Spleen (tissue), 11 donors: ENCODE data around the gene SLC23A2. TPM values are rescaled to one million over a fixed set of nuclear protein-coding genes. Genes with fewer than 3 reads are reported as not detected.
"Not testable (repeated sequence)": the region's sequence is repeated elsewhere in the genome, so short reads cannot be mapped to it uniquely, and the experiment has no call there.

Source experiments
- DNase-seq: peaks from one replicate; pipeline ENCODE4 v3.0.0-alpha.2; 2020
- H3K27ac ChIP-seq, 8 donors: fragments of 200-600 bp; sonication (generic) in 7 of 8; 1 replicate in 4 of 8; 2 replicates in 4 of 8; pipeline versions ENCODE4 v1.5.0 to v1.8.0; 2016 to 2021; ENCODE audit warnings: inconsistent platforms in 4 of 8, mild to moderate bottlenecking in 4 of 8, moderate library complexity in 1 of 8
- H3K27me3 ChIP-seq, 7 donors: fragments of 200-600 bp; sonication (generic) in 6 of 7; replicated peaks in 1 of 7; 1 replicate in 4 of 7; 2 replicates in 3 of 7; pipeline versions ENCODE4 v1.5.0 to v1.8.0; 2016 to 2021; ENCODE audit warnings: inconsistent platforms in 3 of 7, mild to moderate bottlenecking in 1 of 7
- H3K36me3 ChIP-seq, 6 donors: fragments of 200-600 bp; sonication (generic) in 5 of 6; 1 replicate in 4 of 6; 2 replicates in 2 of 6; pipeline versions ENCODE4 v1.5.0 to v1.8.0; 2016 to 2021; ENCODE audit warnings: inconsistent platforms in 2 of 6
- H3K4me1 ChIP-seq, 6 donors: fragments of 200-600 bp; sonication (generic) in 5 of 6; 1 replicate in 3 of 6; 2 replicates in 3 of 6; pipeline versions ENCODE4 v1.5.0 to v1.8.0; 2016 to 2021; ENCODE audit warnings: inconsistent platforms in 3 of 6
- H3K4me3 ChIP-seq, 8 donors: fragments of 200-600 bp; sonication (generic) in 7 of 8; 1 replicate in 4 of 8; 2 replicates in 4 of 8; pipeline versions ENCODE4 v1.5.0 to v1.8.0; 2016 to 2021; ENCODE audit warnings: inconsistent platforms in 4 of 8, mild to moderate bottlenecking in 4 of 8, moderate library complexity in 2 of 8
- H3K9me3 ChIP-seq, 8 donors: fragments of 200-600 bp; sonication (generic) in 7 of 8; 1 replicate in 4 of 8; 2 replicates in 4 of 8; pipeline versions ENCODE4 v1.5.0 to v1.8.0; 2016 to 2021; ENCODE audit warnings: inconsistent platforms in 4 of 8
- POLR2A ChIP-seq, 3 donors: fragments of 450-650 bp; IDR thresholded peaks; one replicate each; pipeline ENCODE4 v1.5.1; 2017; ENCODE audit warnings: antibody characterized with exemption in 3 of 3, mild to moderate bottlenecking in 1 of 3
- POLR2AphosphoS5 ChIP-seq, 3 donors: sonication (generic); formaldehyde crosslinking; IDR thresholded peaks; one replicate each; pipeline ENCODE4 v1.5.1; 2017; ENCODE audit warnings: antibody characterized with exemption in 3 of 3
- WGBS, 5 donors: extraction: QIAGEN DNeasy Blood & Tissue Kit in 3 of 5; methylation state at CpG; one replicate each; pipeline versions ENCODE4 v1.1.5 to v1.1.7; 2013 to 2018; 5-methylcytosine and 5-hydroxymethylcytosine counted together
- intact Hi-C: fragments of 100-400 bp; cut with DNase I; formaldehyde crosslinking; loops from one replicate; pipeline ENCODE4 v1.15.0; 2023; ENCODE audit warnings: low total_unique reads
- polyA plus RNA-seq, 3 donors: library from polyadenylated mRNA; stranded (reverse); fragments of 200-250 nt; gene quantifications; one replicate each; pipeline ENCODE4 v1.2.1, GENCODE V29; 2013
- total RNA-seq, 7 donors: library from RNA; depleted of rRNA in 3 of 7; stranded (reverse); fragments of >200 nt in 3 of 7; fragmentation: NEBNext Ultra II Directional in 4 of 7; extraction: Animal tissue kit (Norgen Biotek cat#: 25700) in 4 of 7; gene quantifications; one replicate each; pipeline versions ENCODE4 v1.1.0 to v1.2.1, GENCODE V29; 2016 to 2021
- TF ChIP-seq, protein P1 (sequence below), 11 experiments: fragments of 200-600 bp in 7 of 11; fragments of 450-650 bp in 4 of 11; sonication (generic) in 4 of 11; IDR thresholded peaks in 8 of 11; conservative IDR thresholded peaks in 3 of 11; 1 replicate in 7 of 11; 2 replicates in 4 of 11; pipeline versions ENCODE4 v1.4.0 to v1.8.0; 2016 to 2021; ENCODE audit warnings: antibody characterized with exemption in 11 of 11, inconsistent platforms in 4 of 11, mild to moderate bottlenecking in 1 of 11
- donor health status: healthy with polysubstance abuse.
- donor health status: DM: no; HTN: no; CAD: no; lungs with moderate emphysema.
- donor health status: DM: no; HTN: no; CAD: no.
- donor health status: Bipolar disorder and iron deficiency.
- donor health status: healthy.
- donor health status: DM: no; HTN: no; CAD: no.
- donor health status: DM: yes; HTN: yes; CAD: no.

Gene SLC23A2
- total and polyA plus RNA-seq, 10 donors = 5.1 to 72.0 (median 45.8) TPM

- intact Hi-C loops = no loop called here
- 94 to 100% (median 98%) methylated on average over 4 of the region's 4 CpGs for WGBS, 5 donors
- no peak for TF ChIP-seq POLR2AphosphoS5 (IDR thresholded peaks at IDR 0.05)
- no peaks in the 10 kb centered on the region for H3K27me3 ChIP-seq
- H3K36me3 ChIP-seq = peaks cover 0 to 6% (median 0%) of the 10 kb centered on the region in 6 donors
- H3K27ac ChIP-seq = no peak overlapping the region
- no peaks in the 10 kb centered on the region for H3K9me3 ChIP-seq
- DNase-seq = no peak
- no peak overlapping the region for H3K4me3 ChIP-seq
- peaks cover 15 to 75% (median 39%) of the 10 kb centered on the region in 6 donors for H3K4me1 ChIP-seq
These were observed 19.0 kb downstream of the SLC23A2 start for GRCh38 chr20:4982281-4982680.

DNA sequence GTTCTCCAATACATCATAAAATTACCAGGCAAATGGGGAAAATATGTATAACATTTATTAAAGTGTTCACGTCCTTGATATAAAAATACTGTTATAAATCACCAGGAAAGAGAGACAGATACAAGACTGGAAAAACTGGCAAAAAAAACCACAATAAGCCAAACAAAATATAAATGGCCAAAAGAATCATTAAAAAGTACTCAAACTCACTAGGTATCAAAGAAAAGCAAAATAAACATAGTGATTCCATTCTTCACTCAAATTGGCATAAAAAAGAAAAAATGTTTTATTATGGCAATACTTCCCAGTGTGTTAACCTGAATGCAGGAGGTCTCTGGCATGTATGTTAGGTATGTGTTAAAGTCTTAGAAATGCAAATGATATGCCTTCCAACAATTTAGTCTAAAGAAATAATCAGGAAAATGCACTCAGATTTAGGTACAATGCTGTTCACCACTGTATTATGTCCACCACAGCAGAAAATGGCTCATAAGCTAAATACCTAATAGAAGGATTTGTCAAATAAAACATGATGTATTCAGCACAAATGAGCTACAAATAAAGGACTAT is 21.4 kb downstream of the SLC23A2 start:
- no peak for TF ChIP-seq POLR2A (IDR thresholded peaks at IDR 0.05)
- TF ChIP-seq, protein P1, sequence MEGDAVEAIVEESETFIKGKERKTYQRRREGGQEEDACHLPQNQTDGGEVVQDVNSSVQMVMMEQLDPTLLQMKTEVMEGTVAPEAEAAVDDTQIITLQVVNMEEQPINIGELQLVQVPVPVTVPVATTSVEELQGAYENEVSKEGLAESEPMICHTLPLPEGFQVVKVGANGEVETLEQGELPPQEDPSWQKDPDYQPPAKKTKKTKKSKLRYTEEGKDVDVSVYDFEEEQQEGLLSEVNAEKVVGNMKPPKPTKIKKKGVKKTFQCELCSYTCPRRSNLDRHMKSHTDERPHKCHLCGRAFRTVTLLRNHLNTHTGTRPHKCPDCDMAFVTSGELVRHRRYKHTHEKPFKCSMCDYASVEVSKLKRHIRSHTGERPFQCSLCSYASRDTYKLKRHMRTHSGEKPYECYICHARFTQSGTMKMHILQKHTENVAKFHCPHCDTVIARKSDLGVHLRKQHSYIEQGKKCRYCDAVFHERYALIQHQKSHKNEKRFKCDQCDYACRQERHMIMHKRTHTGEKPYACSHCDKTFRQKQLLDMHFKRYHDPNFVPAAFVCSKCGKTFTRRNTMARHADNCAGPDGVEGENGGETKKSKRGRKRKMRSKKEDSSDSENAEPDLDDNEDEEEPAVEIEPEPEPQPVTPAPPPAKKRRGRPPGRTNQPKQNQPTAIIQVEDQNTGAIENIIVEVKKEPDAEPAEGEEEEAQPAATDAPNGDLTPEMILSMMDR (IDR thresholded peaks at IDR 0.05 in 8 of 11, conservative IDR thresholded peaks at IDR 0.05 in 3 of 11) = no peak
- TF ChIP-seq POLR2AphosphoS5 (IDR thresholded peaks at IDR 0.05) = no peak
- 73 to 91% (median 82%) methylated on average over 1 of the region's 1 CpG for WGBS, 5 donors
- Histone ChIP-seq H3K27me3 (no peaks in the 10 kb centered on the region), H3K36me3 (no peaks in the 10 kb centered on the region), H3K4me3 (no peak overlapping the region), H3K27ac (no peak overlapping the region), H3K9me3 (no peaks in the 10 kb centered on the region), H3K4me1 (peaks cover 10 to 75% (median 29%) of the 10 kb centered on the region in 6 donors)
- DNase-seq = no peak
- intact Hi-C loops = no loop called here

DNA sequence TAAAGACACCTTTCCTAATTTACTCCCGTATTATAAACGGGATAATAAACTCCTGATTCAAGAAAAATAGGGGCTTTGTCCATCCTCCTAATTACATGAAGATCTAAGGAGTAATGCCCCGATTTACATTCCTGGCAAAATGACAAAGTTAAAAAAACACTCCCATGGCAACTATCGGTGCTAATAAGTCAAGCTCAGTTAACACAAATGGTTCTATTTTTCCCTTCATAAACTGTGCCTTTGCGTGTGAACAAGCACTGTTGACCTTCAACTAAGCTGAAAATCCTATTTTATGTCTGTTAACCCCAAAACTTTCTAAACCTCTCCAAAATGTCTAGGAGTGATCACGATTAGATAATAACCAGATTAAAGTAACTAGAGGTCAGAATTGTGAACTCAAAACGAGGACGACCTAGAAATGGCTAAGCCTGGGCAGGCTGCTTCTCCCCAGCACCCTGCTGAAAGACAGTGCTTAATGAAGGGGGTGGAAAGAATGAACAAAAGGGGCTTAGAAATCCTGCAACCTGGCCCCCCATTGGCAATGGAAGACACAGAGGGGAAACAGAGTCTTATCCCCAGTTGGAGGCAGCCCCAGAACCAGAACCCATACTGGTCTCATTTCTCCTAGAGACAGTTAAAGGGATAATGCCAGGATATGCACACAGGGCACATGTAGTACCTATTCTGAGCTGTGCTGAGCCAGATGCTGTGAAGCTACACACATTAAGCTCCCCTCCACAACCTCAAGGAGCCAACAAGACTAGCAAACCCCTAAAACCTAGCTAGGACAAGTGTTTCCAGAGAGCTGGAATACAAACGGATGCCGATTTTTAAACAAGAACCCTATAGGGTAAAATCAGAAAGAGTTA is 23.0 kb downstream of the SLC23A2 start:
- WGBS, 5 donors = 71 to 85% (median 76%) methylated on average over 10 of the region's 10 CpGs
- no peak overlapping the region for H3K4me3 ChIP-seq

DNA sequence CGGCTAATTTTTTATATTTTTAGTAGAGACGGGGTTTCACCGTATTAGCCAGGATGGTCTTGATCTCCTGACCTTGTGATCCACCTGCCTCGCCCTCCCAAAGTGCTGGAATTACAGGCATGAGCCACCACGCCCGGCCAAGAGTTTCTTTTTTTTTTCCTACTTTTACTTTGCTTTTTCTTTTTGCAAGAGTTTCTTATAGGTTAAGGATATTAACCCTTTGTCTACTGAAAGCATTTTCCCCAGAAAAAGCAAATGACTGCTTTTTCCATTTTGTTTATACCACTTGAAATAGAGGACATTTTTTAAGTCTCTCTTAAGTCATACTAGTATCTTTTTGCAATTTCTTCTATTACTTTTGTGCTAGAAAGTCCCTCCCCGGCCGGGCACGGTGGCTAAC is 25.3 kb downstream of the SLC23A2 start:
- peaks cover 32 to 84% (median 52%) of the 10 kb centered on the region in 6 donors for H3K4me1 ChIP-seq
- H3K27ac ChIP-seq = peak overlapping the region in 1 of 8 donors; percentile 11
- H3K9me3 ChIP-seq, intact Hi-C loops, H3K4me3 ChIP-seq, DNase-seq, H3K27me3 ChIP-seq, H3K36me3 ChIP-seq: not testable (repeated sequence)
- WGBS, 5 donors = 75 to 89% (median 85%) methylated on average over 9 of the region's 9 CpGs

More for the DNA sequence above, 23.0 kb downstream of the SLC23A2 start:
- Histone ChIP-seq H3K27ac (no peak overlapping the region), H3K9me3 (no peaks in the 10 kb centered on the region), H3K36me3 (no peaks in the 10 kb centered on the region), H3K27me3 (no peaks in the 10 kb centered on the region), H3K4me1 (peaks cover 20 to 79% (median 40%) of the 10 kb centered on the region in 6 donors)
- no peak for DNase-seq
- intact Hi-C loops = no loop called here
- no peak for TF ChIP-seq POLR2A (IDR thresholded peaks at IDR 0.05)

GRCh38 chr20:4973330-4974097 is 27.8 kb downstream of the SLC23A2 start:
- peaks cover 29 to 66% (median 48%) of the 10 kb centered on the region in 6 donors for H3K4me1 ChIP-seq
- H3K4me3 ChIP-seq = peak overlapping the region in 5 of 8 donors; percentile 6 to 55 (median 23)
- H3K27ac ChIP-seq = peak overlapping the region; percentile 38 to 87 (median 75)
- WGBS, 5 donors = 5 to 19% (median 12%) methylated on average over 11 of the region's 11 CpGs
- H3K36me3 ChIP-seq = peaks cover 0 to 25% (median 21%) of the 10 kb centered on the region in 6 donors
- intact Hi-C loops = no loop called here
- TF ChIP-seq POLR2A (IDR thresholded peaks at IDR 0.05) (no peak), POLR2AphosphoS5 (IDR thresholded peaks at IDR 0.05) (peak in 2 of 3 donors; percentile 65 to 76)
- TF ChIP-seq, protein P1 (IDR thresholded peaks at IDR 0.05 in 8 of 11, conservative IDR thresholded peaks at IDR 0.05 in 3 of 11) = no peak
- peak; percentile 85 for DNase-seq
- no peaks in the 10 kb centered on the region for H3K9me3 ChIP-seq
- H3K27me3 ChIP-seq = no peaks in the 10 kb centered on the region
